Calu3 (cell line): ENCODE data around the gene RPA3. TPM values are rescaled to one million over a fixed set of nuclear protein-coding genes. Genes with fewer than 3 reads are reported as not detected.

Source experiments
- BruUV-seq: library from RNA; stranded (reverse); fragments of 400-500 nt; replicated peaks from 2 replicates; lab custom pipeline; 2021; lab: Mats Ljungman, UMichigan
- CTCF ChIA-PET: fragments of 300-600 bp; sonication (Branson Sonifier 250); formaldehyde crosslinking; loops from one replicate; lab custom pipeline; 2022; ENCODE audit warnings: antibody characterized with exemption; lab: Charles Lee
- DNase-seq: peaks from one replicate; pipeline ENCODE4 v3.0.0; 2022
- H3K27ac Mint-ChIP-seq: one replicate; pipeline ENCODE4 v1.8.0; 2022; ENCODE audit warnings: mixed read lengths; ENCODE audit not compliant: unreplicated experiment
- H3K27me3 Mint-ChIP-seq: one replicate; pipeline ENCODE4 v1.8.0; 2022; ENCODE audit warnings: mixed read lengths; ENCODE audit not compliant: unreplicated experiment
- H3K36me3 Mint-ChIP-seq: one replicate; pipeline ENCODE4 v1.8.0; 2022; ENCODE audit warnings: mild to moderate bottlenecking, moderate library complexity, mixed read lengths; ENCODE audit not compliant: insufficient read depth, unreplicated experiment
- H3K4me1 Mint-ChIP-seq: one replicate; pipeline ENCODE4 v1.8.0; 2022; ENCODE audit warnings: mild to moderate bottlenecking, low read depth, mixed read lengths; ENCODE audit not compliant: unreplicated experiment
- H3K4me3 Mint-ChIP-seq: one replicate; pipeline ENCODE4 v1.8.0; 2022; ENCODE audit warnings: mild to moderate bottlenecking, low read depth, moderate library complexity, mixed read lengths; ENCODE audit not compliant: unreplicated experiment
- H3K9me3 Mint-ChIP-seq: one replicate; pipeline ENCODE4 v1.8.0; 2022; ENCODE audit warnings: low read depth, mixed read lengths; ENCODE audit not compliant: unreplicated experiment
- CTCF ChIP-seq: fragments of 200-600 bp; IDR thresholded peaks from one replicate; pipeline ENCODE4 v1.8.0; 2022; ENCODE audit warnings: antibody characterized with exemption; ENCODE audit not compliant: unreplicated experiment
- intact Hi-C: fragments of 100-400 bp; cut with micrococcal nuclease; formaldehyde crosslinking; loops from one replicate; pipeline ENCODE4 v1.10.0; 2022; ENCODE audit not compliant: unreplicated experiment
- total RNA-seq: library from RNA; stranded (reverse); gene quantifications from 2 replicates; pipeline ENCODE4 v1.2.3, GENCODE V29; 2022

The RPA3 gene
- total RNA-seq, 1 experiment from 2014 or later, result 143 TPM

GRCh38 chr7:7652798-7653540 lies 65.4 kb downstream of the RPA3 start:
- peaks cover 7% of the 10 kb centered on the region for H3K4me1 Mint-ChIP-seq
- H3K27me3 Mint-ChIP-seq, result no peaks in the 10 kb centered on the region
- CTCF ChIA-PET, result interaction anchor here (1.7 kb wide), 1 partner anchor 11 kb away, joined by 3 read pairs; no protein-coding TSS in a partner anchor
- intact Hi-C loops, result loop anchor here (10.0 kb wide), 1 partner anchor 562 kb away; no protein-coding TSS in a partner anchor
- TF ChIP-seq CTCF, result no peak
- no peak overlapping the region for H3K27ac Mint-ChIP-seq
- H3K36me3 Mint-ChIP-seq, result no peaks in the 10 kb centered on the region
- no peak for DNase-seq
- no TSS peak for BruUV-seq
- no peak overlapping the region for H3K4me3 Mint-ChIP-seq
- H3K9me3 Mint-ChIP-seq, result no peaks in the 10 kb centered on the region

GRCh38 chr7:7651479-7651878 lies 66.9 kb downstream of the RPA3 start:
- CTCF ChIA-PET, result no interaction called here
- Mint-ChIP-seq H3K9me3 (no peaks in the 10 kb centered on the region), H3K4me1 (peaks cover 7% of the 10 kb centered on the region), H3K36me3 (peaks cover 6% of the 10 kb centered on the region), H3K27me3 (no peaks in the 10 kb centered on the region), H3K4me3 (no peak overlapping the region), H3K27ac (no peak overlapping the region)
- intact Hi-C loops, result loop anchor here (10.0 kb wide), 1 partner anchor 563 kb away; no protein-coding TSS in a partner anchor
- no peak for TF ChIP-seq CTCF
- BruUV-seq, result no TSS peak
- no peak for DNase-seq

- TF ChIP-seq CTCF, result no peak
- CTCF ChIA-PET, result no interaction called here
- peaks cover 7% of the 10 kb centered on the region for H3K4me1 Mint-ChIP-seq
- peaks cover 6% of the 10 kb centered on the region for H3K36me3 Mint-ChIP-seq
- H3K9me3 Mint-ChIP-seq, result no peaks in the 10 kb centered on the region
- intact Hi-C loops, result loop anchor here (10.0 kb wide), 1 partner anchor 564 kb away; no protein-coding TSS in a partner anchor
- BruUV-seq, result no TSS peak
- H3K4me3 Mint-ChIP-seq, result no peak overlapping the region
- DNase-seq, result no peak
- H3K27me3 Mint-ChIP-seq, result no peaks in the 10 kb centered on the region
- H3K27ac Mint-ChIP-seq, result no peak overlapping the region
Measured at GRCh38 chr7:7650682-7651206, 67.7 kb downstream of the RPA3 start.

- H3K4me3 Mint-ChIP-seq, result no peak overlapping the region
- H3K36me3 Mint-ChIP-seq, result peaks cover 6% of the 10 kb centered on the region
- no peak for DNase-seq
- no peak for TF ChIP-seq CTCF
- CTCF ChIA-PET, result no interaction called here
- no peaks in the 10 kb centered on the region for H3K9me3 Mint-ChIP-seq
- intact Hi-C loops, result no loop called here
- no peak overlapping the region for H3K27ac Mint-ChIP-seq
- peaks cover 8% of the 10 kb centered on the region for H3K4me1 Mint-ChIP-seq
- H3K27me3 Mint-ChIP-seq, result no peaks in the 10 kb centered on the region
- no TSS peak for BruUV-seq
Measured at GRCh38 chr7:7647495-7648036, 70.8 kb downstream of the RPA3 start.
